ENCODE data around the gene MYF6. TPM values are rescaled to one million over a fixed set of nuclear protein-coding genes. Genes with fewer than 3 reads are reported as not detected.

Gene MYF6
- total and polyA plus RNA-seq, 2 of the 8 experiments (the other 6 are each of a cell fraction or from before 2014, with no cell fraction given), result 0.39 TPM; not detected in 1

DNA sequence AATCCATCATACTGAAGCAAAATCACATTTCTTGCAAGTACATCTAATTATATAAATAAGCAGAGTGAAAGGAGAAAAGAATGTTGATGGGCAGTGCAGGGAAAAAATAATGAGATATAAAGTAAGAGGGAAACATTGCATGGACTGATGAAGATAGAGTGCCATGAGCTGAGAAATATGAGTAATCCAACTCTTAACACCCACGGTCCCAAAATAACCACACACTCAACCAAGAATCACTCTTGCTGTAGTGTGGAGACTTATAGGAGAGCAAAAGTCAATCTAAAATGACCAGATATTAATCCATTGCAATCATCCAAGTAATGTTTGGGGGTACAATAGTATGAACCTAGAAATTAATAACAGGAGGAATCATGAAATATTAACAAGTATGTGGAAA lies 49.4 kb downstream of the MYF6 start:
- no peak overlapping the region for H3K4ac ChIP-seq (replicated peaks; ENCODE audit: insufficient read length, low read depth, low read length)
- no peak overlapping the region for H3K18ac ChIP-seq (ENCODE audit: extremely low read depth, low read length)
- H3K79me1 ChIP-seq (ENCODE audit: low read depth, low read length), result no peaks in the 10 kb centered on the region
- POLR2A ChIA-PET (ENCODE audit: partially characterized antibody), result no interaction called here
- no peak for FAIRE-seq
- H3K56ac ChIP-seq (replicated peaks; ENCODE audit: insufficient read length, low read depth, low read length), result no peak overlapping the region
- no peak overlapping the region for H2BK20ac ChIP-seq (ENCODE audit: low read length)
- peaks cover 0 to 2% of the 10 kb centered on the region in 2 experiments for H4K20me1 ChIP-seq (replicated peaks in 1 of 2; ENCODE audit: control insufficient read depth in 1 of 2, insufficient read depth in 2 of 2, low read length in 2 of 2)
- no peak overlapping the region for H2AFZ ChIP-seq (ENCODE audit: low read length)
- no peak overlapping the region for H3K4me2 ChIP-seq (ENCODE audit: insufficient read depth in 1 of 2, low read depth in 2 of 2, low read length in 2 of 2)
- H2BK15ac ChIP-seq (ENCODE audit: low read length), result no peak overlapping the region
- H2BK12ac ChIP-seq (ENCODE audit: low read depth, low read length), result no peak overlapping the region
- no peak overlapping the region for H4K8ac ChIP-seq (ENCODE audit: extremely low read depth, insufficient read depth, low read length)
- H3K79me2 ChIP-seq (ENCODE audit: control insufficient read depth in 1 of 2, insufficient read depth in 2 of 2, low read length in 2 of 2), result no peaks in the 10 kb centered on the region
- CTCF ChIA-PET (ENCODE audit: partially characterized antibody), result no interaction called here
- no peak for DNase-seq (ENCODE audit: low read depth in 1 of 2, low spot score in 2 of 2)
- H2BK120ac ChIP-seq (replicated peaks; ENCODE audit: low read depth, low read length), result no peak overlapping the region
- H4K5ac ChIP-seq (ENCODE audit: insufficient read length, low read depth, low read length), result no peak overlapping the region
- no peak overlapping the region for H3K27ac ChIP-seq (ENCODE audit: low read depth, low read length)
- no peaks in the 10 kb centered on the region for H3K23me2 ChIP-seq (ENCODE audit: low read depth, low read length)
- H3K14ac ChIP-seq (ENCODE audit: insufficient read length), result no peak overlapping the region
- H2BK5ac ChIP-seq (ENCODE audit: low read depth, low read length), result no peak overlapping the region
- H3K4me3 ChIP-seq (ENCODE audit: extremely low read depth in 1 of 4, insufficient read depth in 2 of 4, low read depth in 3 of 4, low read length in 4 of 4), result no peak overlapping the region
- no peak overlapping the region for H4K91ac ChIP-seq (replicated peaks; ENCODE audit: insufficient read length, low read length)
- no peaks in the 10 kb centered on the region for H3K36me3 ChIP-seq (ENCODE audit: control insufficient read depth in 2 of 4, insufficient read depth in 4 of 4, low read length in 3 of 4)
- no peaks in the 10 kb centered on the region for H3K27me3 ChIP-seq (replicated peaks in 1 of 4; ENCODE audit: control insufficient read depth in 3 of 4, extremely low read depth in 1 of 4, insufficient read depth in 3 of 4, low read length in 3 of 4)
- TF ChIP-seq, protein P1, sequence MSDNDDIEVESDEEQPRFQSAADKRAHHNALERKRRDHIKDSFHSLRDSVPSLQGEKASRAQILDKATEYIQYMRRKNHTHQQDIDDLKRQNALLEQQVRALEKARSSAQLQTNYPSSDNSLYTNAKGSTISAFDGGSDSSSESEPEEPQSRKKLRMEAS (IDR thresholded peaks at IDR 0.05), result no peak
- TF ChIP-seq SP2 (IDR thresholded peaks at IDR 0.05; ENCODE audit: low read length) (no peak), JUN (IDR thresholded peaks at IDR 0.05; ENCODE audit: low read depth, low read length) (no peak), BCL11A (IDR thresholded peaks at IDR 0.05; ENCODE audit: low read depth in 2 of 2, low read length in 2 of 2) (no peak), JUND (IDR thresholded peaks at IDR 0.05; ENCODE audit: low read length) (no peak), ZNF274 (IDR thresholded peaks at IDR 0.05; ENCODE audit: borderline replicate concordance, extremely low read depth, low read length) (no peak), CHD2 (IDR thresholded peaks at IDR 0.05; ENCODE audit: low read length) (no peak), SP4 (IDR thresholded peaks at IDR 0.05; ENCODE audit: low read length) (no peak), RAD21 (IDR thresholded peaks at IDR 0.05 in 1 of 2, conservative IDR thresholded peaks at IDR 0.05 in 1 of 2; ENCODE audit: low read depth in 2 of 2, low read length in 2 of 2) (no peak)
- TF ChIP-seq, protein P2, sequence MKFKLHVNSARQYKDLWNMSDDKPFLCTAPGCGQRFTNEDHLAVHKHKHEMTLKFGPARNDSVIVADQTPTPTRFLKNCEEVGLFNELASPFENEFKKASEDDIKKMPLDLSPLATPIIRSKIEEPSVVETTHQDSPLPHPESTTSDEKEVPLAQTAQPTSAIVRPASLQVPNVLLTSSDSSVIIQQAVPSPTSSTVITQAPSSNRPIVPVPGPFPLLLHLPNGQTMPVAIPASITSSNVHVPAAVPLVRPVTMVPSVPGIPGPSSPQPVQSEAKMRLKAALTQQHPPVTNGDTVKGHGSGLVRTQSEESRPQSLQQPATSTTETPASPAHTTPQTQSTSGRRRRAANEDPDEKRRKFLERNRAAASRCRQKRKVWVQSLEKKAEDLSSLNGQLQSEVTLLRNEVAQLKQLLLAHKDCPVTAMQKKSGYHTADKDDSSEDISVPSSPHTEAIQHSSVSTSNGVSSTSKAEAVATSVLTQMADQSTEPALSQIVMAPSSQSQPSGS (IDR thresholded peaks at IDR 0.05; ENCODE audit: low read length), result no peak
- no peaks in the 10 kb centered on the region; a peak in 1 of 7 replicates for H3K4me1 ChIP-seq (replicated peaks in 1 of 4; ENCODE audit: control insufficient read depth in 3 of 4, insufficient read depth in 4 of 4, low read length in 3 of 4)
- no peak overlapping the region for H3K23ac ChIP-seq (ENCODE audit: insufficient read length)
- no peak overlapping the region for H2AK5ac ChIP-seq (ENCODE audit: low read depth, low read length)
- H3K9ac ChIP-seq (replicated peaks in 1 of 4; ENCODE audit: extremely low read depth in 1 of 4, low read depth in 3 of 4, low read length in 3 of 4), result no peak overlapping the region
- H3K9me3 ChIP-seq (ENCODE audit: insufficient read depth in 2 of 2, low read depth in 1 of 2, low read length in 1 of 2), result no peaks in the 10 kb centered on the region
- 85% methylated on average over 1 of the region's 1 CpG; no CpG with 5 or more reads in 1 of the 2 experiments for whole genome bisulfite sequencing, 2 experiments (ENCODE audit: extremely low coverage in 1 of 2, insufficient coverage in 1 of 2, insufficient read length in 1 of 2, insufficient replicate concordance in 2 of 2, low coverage in 1 of 2, low lambda C conversion rate in 2 of 2, missing lambda C conversion rate in 1 of 2)

Measured in H1 (cell line).